Left colon (tissue), 2 donors: ENCODE measurements around the gene FNBP1L. TPM values are rescaled to one million over a fixed set of nuclear protein-coding genes. Genes with fewer than 3 reads are reported as not detected.
"Not testable (repeated sequence)": the region's sequence is repeated elsewhere in the genome, so short reads cannot be mapped to it uniquely, and the experiment has no call there.

Experiments
- ATAC-seq: fragments of 200-7000 bp; cut with Tn5 transposase; one replicate; pipeline ENCODE4 v1.9.1; 2020; ENCODE audit warnings: mild to moderate bottlenecking, moderate library complexity
- DNase-seq, 2 donors: peaks; one replicate each; pipeline ENCODE4 v3.0.0-alpha.2; 2020
- intact Hi-C, 2 donors: fragments of 100-400 bp; cut with DNase I in 1 of 2; cut with micrococcal nuclease in 1 of 2; formaldehyde crosslinking; loops; one replicate each; pipeline versions ENCODE4 v1.11.2 to v1.14.0; 2022; cut with DNase I, micrococcal nuclease
- total RNA-seq, 2 donors: library from RNA; stranded (reverse); fragmentation: NEBNext Ultra II Directional; extraction: Animal tissue kit (Norgen Biotek cat#: 25700); gene quantifications; one replicate each; pipeline ENCODE4 v1.2.1, GENCODE V29; 2021
- donor health status: DM: no; HTN: no; CAD: no.
- donor health status: DM: yes; HTN: yes; CAD: no.

FNBP1L gene
- total RNA-seq, 2 donors from 2014 or later = 46.7 to 64.2 TPM

- peak in 1 of 2 donors; percentile 38 for DNase-seq
- ATAC-seq = no peak
- intact Hi-C loops = no loop called here
Measured at GRCh38 chr1:93577536-93578432, 129.9 kb downstream of the FNBP1L start.

- DNase-seq (no peak), ATAC-seq (no peak)
- intact Hi-C loops = no loop called here
Measured at GRCh38 chr1:93578433-93578830, 130.5 kb downstream of the FNBP1L start.

GRCh38 chr1:93578911-93579825, 131.2 kb downstream of the FNBP1L start:
- DNase-seq = peak in 1 of 2 donors; percentile 62
- intact Hi-C loops = no loop called here

GRCh38 chr1:93579891-93580290, 132.0 kb downstream of the FNBP1L start:
- ATAC-seq (peak; percentile 13), DNase-seq (peak; percentile 49 to 71)
- intact Hi-C loops = no loop called here

More at GRCh38 chr1:93578911-93579825, 131.2 kb downstream of the FNBP1L start:
- ATAC-seq = peak; percentile 45

- DNase-seq (peak; percentile 63 to 65), ATAC-seq (peak; percentile 58)
- intact Hi-C loops = no loop called here
Measured at GRCh38 chr1:93581917-93582850, 134.3 kb downstream of the FNBP1L start.

- intact Hi-C loops = no loop called here
- peak; percentile 20 for ATAC-seq
- DNase-seq = no peak
Measured at GRCh38 chr1:93584261-93585003, 136.5 kb downstream of the FNBP1L start.

- peak; percentile 97 to 98 for DNase-seq
Measured at GRCh38 chr1:93585059-93585966, 137.4 kb downstream of the FNBP1L start.

GRCh38 chr1:93587354-93587753, 139.4 kb downstream of the FNBP1L start:
- DNase-seq (no peak), ATAC-seq (no peak)
- intact Hi-C loops = no loop called here

More at GRCh38 chr1:93585059-93585966, 137.4 kb downstream of the FNBP1L start:
- peak; percentile 84 for ATAC-seq
- intact Hi-C loops = no loop called here

- no peak for DNase-seq
- intact Hi-C loops = no loop called here
- ATAC-seq = no peak
Measured at GRCh38 chr1:93588206-93588605, 140.3 kb downstream of the FNBP1L start.

- ATAC-seq = no peak
- intact Hi-C loops = no loop called here
- no peak for DNase-seq
Measured at GRCh38 chr1:93588955-93589354, 141.0 kb downstream of the FNBP1L start.

- intact Hi-C loops = not testable (repeated sequence)
- DNase-seq = peak in 1 of 2 donors; percentile 37
- peak; percentile 46 for ATAC-seq
Measured at GRCh38 chr1:93591291-93591675, 143.4 kb downstream of the FNBP1L start.

GRCh38 chr1:93591676-93592550, 144.0 kb downstream of the FNBP1L start:
- intact Hi-C loops = no loop called here
- ATAC-seq = peak; percentile 84

GRCh38 chr1:93592551-93592949, 144.6 kb downstream of the FNBP1L start:
- DNase-seq (peak in 1 of 2 donors; percentile 58), ATAC-seq (no peak)
- intact Hi-C loops = no loop called here

More at GRCh38 chr1:93591676-93592550, 144.0 kb downstream of the FNBP1L start:
- DNase-seq = peak; percentile 92 to 95

GRCh38 chr1:93593854-93594602, 146.1 kb downstream of the FNBP1L start:
- ATAC-seq (no peak), DNase-seq (no peak)
- intact Hi-C loops = no loop called here

GRCh38 chr1:93594603-93594880, 146.6 kb downstream of the FNBP1L start:
- DNase-seq = no peak
- ATAC-seq = no peak
- intact Hi-C loops = no loop called here
